Activated CD8-positive, alpha-beta T cell treated with anti-CD3 and anti-CD28 coated beads for 36 hours (primary cell): ENCODE measurements around the gene ASB16. TPM values are rescaled to one million over a fixed set of nuclear protein-coding genes. Genes with fewer than 3 reads are reported as not detected.

Source experiments
- ATAC-seq: fragments of 200-7000 bp; cut with Tn5 transposase; one replicate; pipeline ENCODE4 v1.10.0; 2021; ENCODE audit warnings: mild to moderate bottlenecking, moderate library complexity
- CTCF ChIA-PET: fragments of 350-600 bp; sonication (Branson Sonifier 250); formaldehyde crosslinking; loops from one replicate; lab custom pipeline; 2021; ENCODE audit warnings: antibody characterized with exemption; lab: Charles Lee
- POLR2A ChIA-PET: fragments of 350-600 bp; sonication (Branson Sonifier 250); formaldehyde crosslinking; loops from one replicate; lab custom pipeline; 2021; ENCODE audit warnings: antibody characterized with exemption; lab: Charles Lee
- DNase-seq: peaks from one replicate; pipeline ENCODE4 v3.0.0-alpha.2; 2020
- H3K27ac Mint-ChIP-seq: one replicate; pipeline ENCODE4 v1.8.0; 2021; ENCODE audit warnings: mild to moderate bottlenecking, mixed read lengths
- H3K27me3 Mint-ChIP-seq: one replicate; pipeline ENCODE4 v1.8.0; 2021; ENCODE audit warnings: mixed read lengths
- H3K36me3 Mint-ChIP-seq: one replicate; pipeline ENCODE4 v1.8.0; 2021; ENCODE audit warnings: low read depth, mixed read lengths
- H3K4me1 Mint-ChIP-seq: one replicate; pipeline ENCODE4 v1.8.0; 2021; ENCODE audit warnings: low read depth, mixed read lengths
- H3K4me3 Mint-ChIP-seq: one replicate; pipeline ENCODE4 v1.8.0; 2021; ENCODE audit warnings: mild to moderate bottlenecking, moderate library complexity, mixed read lengths
- H3K9me3 Mint-ChIP-seq: one replicate; pipeline ENCODE4 v1.8.0; 2021; ENCODE audit warnings: mixed read lengths
- CTCF ChIP-seq: fragments of 200-600 bp; IDR thresholded peaks from one replicate; pipeline ENCODE4 v1.8.0; 2022; ENCODE audit warnings: antibody characterized with exemption, mild to moderate bottlenecking
- intact Hi-C: fragments of 100-400 bp; cut with micrococcal nuclease; formaldehyde crosslinking; loops from one replicate; pipeline ENCODE4 v1.10.0; 2022
- total RNA-seq, 2 experiments: library from RNA; stranded (reverse); gene quantifications; one replicate each; pipeline ENCODE4 v1.2.3, GENCODE V29; 2021

ASB16 gene
- total RNA-seq, 2 experiments from 2014 or later = 0.18 to 0.27 TPM

GRCh38 chr17:44204441-44204882, 34.0 kb downstream of the ASB16 start:
- intact Hi-C loops = loop anchor here (5.0 kb wide), 2 partner anchors 128 to 143 kb away; partner anchors contain the start of gene GRN

GRCh38 chr17:44205962-44206824, 35.7 kb downstream of the ASB16 start:
- Mint-ChIP-seq H3K4me3 (no peak overlapping the region), H3K4me1 (peaks cover 44% of the 10 kb centered on the region), H3K9me3 (no peaks in the 10 kb centered on the region), H3K27me3 (no peaks in the 10 kb centered on the region), H3K27ac (peak overlapping the region; percentile 27), H3K36me3 (peaks cover 33% of the 10 kb centered on the region)
- intact Hi-C loops = no loop called here
- ChIA-PET POLR2A (interaction anchor here (0.6 to 3.5 kb wide), 10 partner anchors 8 to 157 kb away, joined by 3 to 19 read pairs (median 4); partner anchors contain the start of genes FAM171A2 and SLC25A39), CTCF (interaction anchor here (0.7 to 2.2 kb wide), 3 partner anchors 16 to 139 kb away, joined by 3 to 9 read pairs (median 3); partner anchors contain the start of gene GRN)
- TF ChIP-seq CTCF = peak; percentile 11
- DNase-seq (peak; percentile 35), ATAC-seq (no peak)

More at GRCh38 chr17:44204441-44204882, 34.0 kb downstream of the ASB16 start:
- Mint-ChIP-seq H3K4me1 (peaks cover 35% of the 10 kb centered on the region), H3K4me3 (no peak overlapping the region), H3K27me3 (no peaks in the 10 kb centered on the region), H3K9me3 (no peaks in the 10 kb centered on the region), H3K27ac (no peak overlapping the region), H3K36me3 (peaks cover 23% of the 10 kb centered on the region)
- TF ChIP-seq CTCF = no peak
- DNase-seq (no peak), ATAC-seq (no peak)
- POLR2A ChIA-PET = interaction anchor here (0.7 to 5.6 kb wide), 9 partner anchors 9 to 141 kb away, joined by 3 to 58 read pairs (median 4); partner anchors contain the start of genes SLC25A39 and UBTF
- CTCF ChIA-PET = interaction anchor here (0.6 to 5.5 kb wide), 19 partner anchors 9 to 260 kb away, joined by 3 to 51 read pairs (median 5); partner anchors contain the start of genes GRN, SLC25A39, TMUB2 and UBTF

- peaks cover 35% of the 10 kb centered on the region for H3K36me3 Mint-ChIP-seq
- peaks cover 48% of the 10 kb centered on the region for H3K4me1 Mint-ChIP-seq
- ChIA-PET CTCF (interaction anchor here (0.8 to 2.2 kb wide), 2 partner anchors 124 to 139 kb away, joined by 3 to 9 read pairs; partner anchors contain the start of gene GRN), POLR2A (interaction anchor here (0.6 to 3.5 kb wide), 9 partner anchors 8 to 156 kb away, joined by 3 to 19 read pairs (median 4); partner anchors contain the start of gene FAM171A2)
- H3K9me3 Mint-ChIP-seq = no peaks in the 10 kb centered on the region
- no peaks in the 10 kb centered on the region for H3K27me3 Mint-ChIP-seq
- no peak for TF ChIP-seq CTCF
- H3K27ac Mint-ChIP-seq = no peak overlapping the region
- intact Hi-C loops = no loop called here
- no peak overlapping the region for H3K4me3 Mint-ChIP-seq
- ATAC-seq (no peak), DNase-seq (no peak)
Observed at GRCh38 chr17:44206825-44207155, 36.3 kb downstream of the ASB16 start.

GRCh38 chr17:44207319-44207718, 36.8 kb downstream of the ASB16 start:
- Mint-ChIP-seq H3K9me3 (no peaks in the 10 kb centered on the region), H3K27me3 (no peaks in the 10 kb centered on the region), H3K36me3 (peaks cover 35% of the 10 kb centered on the region), H3K27ac (peak overlapping the region; percentile 4), H3K4me1 (peaks cover 52% of the 10 kb centered on the region), H3K4me3 (no peak overlapping the region)
- no peak for TF ChIP-seq CTCF
- ChIA-PET CTCF (interaction anchor here (2.2 kb wide), 1 partner anchor 138 kb away, joined by 9 read pairs; the partner anchor contains the start of gene GRN), POLR2A (interaction anchor here (0.6 to 3.5 kb wide), 6 partner anchors 10 to 156 kb away, joined by 3 to 19 read pairs (median 4); partner anchors contain the start of gene FAM171A2)
- DNase-seq (no peak), ATAC-seq (no peak)
- intact Hi-C loops = no loop called here
